GM18951 (cell line): ENCODE results near the gene FGFBP2.

Experiments
- POLR2A ChIP-seq: IDR thresholded peaks from 4 replicates; pipeline ENCODE4 v1.6.1; 2011; ENCODE audit warnings: mild to moderate bottlenecking; ENCODE audit not compliant: insufficient read length, insufficient read depth; ENCODE audit errors: extremely low read depth
- in situ Hi-C: fragments of 300-500 bp; cut with MboI; formaldehyde crosslinking; loops from one replicate; pipeline ENCODE4 v1.12.0; 2022; ENCODE audit warnings: low sequenced_read_pairs, mixed read lengths, inconsistent platforms; ENCODE audit not compliant: unreplicated experiment

FGFBP2 gene

GRCh38 chr4:15958562-15958961, 4.4 kb downstream of the FGFBP2 start:
- in situ Hi-C loops, result loop anchor here (25.0 kb wide), 1 partner anchor 246 kb away; the partner anchor contains the start of gene BST1
- TF ChIP-seq POLR2A, result no peak

GRCh38 chr4:15956179-15956850, 6.7 kb downstream of the FGFBP2 start:
- in situ Hi-C loops, result loop anchor here (25.0 kb wide), 1 partner anchor 244 kb away; the partner anchor contains the start of gene BST1
- TF ChIP-seq POLR2A, result no peak

GRCh38 chr4:15955670-15956069, 7.3 kb downstream of the FGFBP2 start:
- TF ChIP-seq POLR2A, result no peak
- in situ Hi-C loops, result loop anchor here (25.0 kb wide), 1 partner anchor 243 kb away; the partner anchor contains the start of gene BST1

- no peak for TF ChIP-seq POLR2A
- in situ Hi-C loops, result loop anchor here (25.0 kb wide), 1 partner anchor 241 kb away; the partner anchor contains the start of gene BST1
Observed at GRCh38 chr4:15953625-15954024, 9.3 kb downstream of the FGFBP2 start.

- in situ Hi-C loops, result loop anchor here (25.0 kb wide), 1 partner anchor 239 kb away; the partner anchor contains the start of gene BST1
- TF ChIP-seq POLR2A, result no peak
Observed at GRCh38 chr4:15951781-15952180, 11.2 kb downstream of the FGFBP2 start.

- TF ChIP-seq POLR2A, result no peak
- in situ Hi-C loops, result no loop called here
Observed at GRCh38 chr4:15948826-15949225, 14.1 kb downstream of the FGFBP2 start.

GRCh38 chr4:15947684-15948083, 15.3 kb downstream of the FGFBP2 start:
- no peak for TF ChIP-seq POLR2A
- in situ Hi-C loops, result no loop called here

GRCh38 chr4:15945516-15945915, 17.5 kb downstream of the FGFBP2 start:
- in situ Hi-C loops, result no loop called here
- TF ChIP-seq POLR2A, result no peak

- TF ChIP-seq POLR2A, result no peak
- in situ Hi-C loops, result no loop called here
Observed at GRCh38 chr4:15944895-15945294, 18.1 kb downstream of the FGFBP2 start.

GRCh38 chr4:15942283-15942682, 20.7 kb downstream of the FGFBP2 start:
- in situ Hi-C loops, result no loop called here

GRCh38 chr4:15938640-15939039, 24.3 kb downstream of the FGFBP2 start, which contains the start of gene FGFBP1:
Gene FGFBP1, minus strand, starts transcription at chr4:15938740. Its CDS starts 2,108 bp downstream, at chr4:15936632.
- in situ Hi-C loops, result no loop called here
- no peak for TF ChIP-seq POLR2A

More at GRCh38 chr4:15942283-15942682, 20.7 kb downstream of the FGFBP2 start:
- no peak for TF ChIP-seq POLR2A

GRCh38 chr4:15938182-15938581, 24.8 kb downstream of the FGFBP2 start:
- in situ Hi-C loops, result no loop called here
- no peak for TF ChIP-seq POLR2A

- TF ChIP-seq POLR2A, result no peak
- in situ Hi-C loops, result no loop called here
Observed at GRCh38 chr4:15936495-15936894, 26.5 kb downstream of the FGFBP2 start.
